ENCODE results near the gene ABHD15. TPM values are rescaled to one million over a fixed set of nuclear protein-coding genes. Genes with fewer than 3 reads are reported as not detected.
"Not testable (repeated sequence)": the region's sequence is repeated elsewhere in the genome, so short reads cannot be mapped to it uniquely, and the experiment has no call there.

The ABHD15 gene
- total RNA-seq, 1 donor from 2014 or later = 8.5 TPM

GRCh38 chr17:29571486-29571882 is 4.6 kb upstream of the ABHD15 start:
- DNase-seq (ENCODE audit: low read depth) = no peak

DNA sequence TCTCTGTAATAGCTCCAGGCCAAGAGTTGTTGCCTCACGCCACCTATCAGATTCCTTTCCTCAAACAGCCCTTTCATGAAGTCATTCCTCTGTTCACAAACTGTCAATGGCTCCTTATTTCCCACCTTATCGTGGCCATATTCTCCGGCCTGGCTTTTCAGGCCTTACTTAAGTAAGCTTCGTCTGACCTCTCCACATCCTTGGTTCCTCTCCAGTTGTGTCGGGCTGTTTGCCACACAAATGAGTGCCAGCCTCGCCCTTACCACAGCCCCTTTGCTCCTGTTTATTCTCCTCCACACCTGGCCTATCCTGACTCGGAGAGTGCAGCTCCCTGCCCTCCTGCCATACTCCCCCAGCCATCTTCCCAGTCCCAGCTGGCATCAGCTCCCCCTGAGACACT is 3.7 kb upstream of the ABHD15 start:
- DNase-seq (ENCODE audit: low read depth) = no peak

GRCh38 chr17:29569245-29569950 is 2.6 kb upstream of the ABHD15 start:
- peak; percentile 46 for DNase-seq (ENCODE audit: low read depth)

- peak; percentile 87 for DNase-seq (ENCODE audit: low read depth)
These were observed 1.8 kb upstream of the ABHD15 start, which contains the start of gene TP53I13 for GRCh38 chr17:29568331-29569244. Gene TP53I13 (plus strand): TSS chr17:29568701. CDS start chr17:29568759, 58 bp downstream.

DNA sequence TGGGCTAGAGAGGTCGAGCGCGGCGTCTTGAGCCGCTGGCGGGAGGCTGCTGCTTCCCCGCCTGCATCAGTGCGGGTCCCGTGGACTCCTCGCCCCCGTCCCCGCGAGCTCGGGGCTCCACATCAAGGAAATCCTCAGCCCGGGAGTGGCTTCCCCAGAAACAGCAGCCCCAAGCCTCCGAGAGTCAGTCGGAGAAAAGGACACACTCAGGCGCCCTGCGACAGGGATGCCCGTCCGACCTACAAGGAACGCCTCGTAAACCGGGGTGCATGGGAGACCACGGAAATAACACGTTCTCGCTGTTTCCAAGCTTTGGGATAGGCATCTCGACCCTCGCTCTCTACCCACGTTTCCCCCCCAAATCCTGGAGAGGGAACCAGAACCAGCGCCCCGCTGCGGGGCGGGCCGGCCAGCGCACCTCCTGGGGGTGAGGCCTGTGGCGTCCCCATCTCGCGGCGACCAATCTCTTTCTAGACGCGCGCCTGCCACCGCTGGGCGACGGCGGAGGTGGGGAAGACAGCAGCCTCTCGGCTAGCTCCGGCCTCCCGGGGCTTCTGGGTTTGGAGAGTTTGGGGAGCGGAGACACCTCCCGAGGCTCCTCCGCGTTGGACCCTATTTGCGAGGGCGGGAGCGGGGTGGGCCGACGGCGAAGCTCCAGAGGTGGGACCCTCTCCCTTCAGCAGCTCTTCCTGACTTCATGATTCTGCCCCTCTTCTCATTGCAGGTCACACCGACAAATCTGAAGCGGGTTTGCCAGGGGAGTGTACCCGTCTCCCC is 905 bp upstream of the ABHD15 start:
- DNase-seq (ENCODE audit: low read depth) = peak; percentile 72

DNA sequence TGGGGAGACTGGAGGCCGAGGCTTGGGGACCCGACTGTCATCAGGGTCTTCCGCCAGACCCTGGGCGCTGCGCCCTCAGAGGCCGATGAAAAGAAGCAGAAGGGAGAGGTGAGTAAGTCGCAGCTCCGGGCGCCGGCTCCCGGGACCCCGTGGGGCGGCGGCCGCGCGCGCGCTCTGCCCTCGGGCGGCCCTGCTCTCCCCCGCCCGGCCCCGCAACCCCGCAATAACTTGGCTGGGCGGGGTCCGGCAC is 392 bp upstream of the ABHD15 start:
- no peak for DNase-seq (ENCODE audit: low read depth)

- DNase-seq (ENCODE audit: low read depth) = no peak
These were observed 979 bp downstream of the ABHD15 start for GRCh38 chr17:29565643-29566472.

DNA sequence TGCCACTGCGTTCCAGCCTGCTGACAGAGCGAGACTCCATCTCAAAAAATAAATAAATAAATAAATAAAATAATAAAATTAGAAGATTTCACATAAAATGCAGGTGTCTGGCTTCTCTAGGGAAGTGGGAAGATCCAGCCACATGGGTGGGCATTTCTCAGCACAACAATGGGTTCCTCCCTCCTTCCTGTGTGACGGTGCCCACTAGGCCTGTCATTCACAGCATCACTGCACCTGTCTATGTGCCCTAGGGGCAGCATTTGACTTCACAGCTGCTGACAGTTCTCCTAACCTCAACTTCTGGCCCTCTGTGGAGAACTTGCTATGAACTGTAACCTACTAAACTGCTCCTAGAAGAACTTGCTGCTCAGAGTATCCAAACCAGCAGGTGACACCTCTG is 3.0 kb downstream of the ABHD15 start:
- DNase-seq (ENCODE audit: low read depth) = peak; percentile 78

GRCh38 chr17:29562615-29563014 is 4.2 kb downstream of the ABHD15 start:
- DNase-seq (ENCODE audit: low read depth) = no peak

GRCh38 chr17:29561554-29562517 is 5.0 kb downstream of the ABHD15 start:
- no peak for DNase-seq (ENCODE audit: low read depth)

DNA sequence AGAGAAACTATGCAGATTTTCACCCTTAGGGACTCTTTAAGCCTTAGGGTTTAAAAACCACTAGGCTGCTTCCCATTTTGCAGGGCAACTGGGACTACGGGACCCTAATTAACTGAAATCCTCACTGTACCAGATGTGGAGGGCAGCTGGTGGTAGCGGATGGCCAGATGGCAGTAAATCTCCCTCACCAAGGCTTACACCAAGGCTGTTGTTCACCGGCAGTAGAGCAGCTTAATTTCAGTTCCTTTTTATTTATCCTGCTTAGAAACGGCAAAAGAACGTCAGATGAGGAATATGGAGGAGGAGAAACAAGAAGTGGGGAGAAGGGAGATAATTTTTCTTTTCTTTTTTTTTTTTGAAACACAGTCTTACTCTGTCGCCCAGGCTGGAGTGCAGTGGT is 6.5 kb downstream of the ABHD15 start:
- DNase-seq (ENCODE audit: low read depth) = no peak

DNA sequence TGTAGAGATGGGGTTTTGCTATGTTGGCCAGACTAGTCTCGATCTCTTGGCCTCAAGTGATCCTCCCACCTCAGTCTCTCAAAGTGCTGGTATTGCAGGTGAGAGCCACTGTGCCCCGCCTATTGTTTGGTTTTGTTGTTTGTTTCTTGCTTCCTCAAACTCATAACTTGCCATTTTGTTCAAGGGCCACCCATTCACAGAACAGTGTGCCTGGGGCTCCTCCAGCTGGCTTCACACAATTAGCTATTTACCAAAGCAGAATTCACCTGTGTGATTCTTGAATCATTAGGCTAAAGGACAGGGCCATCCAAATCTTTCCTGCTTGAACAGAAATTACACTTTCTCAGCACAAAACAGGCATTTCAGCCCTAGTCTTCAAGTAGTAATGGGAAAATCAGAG is 7.2 kb downstream of the ABHD15 start:
- no peak for DNase-seq (ENCODE audit: low read depth)

GRCh38 chr17:29558139-29558538 is 8.7 kb downstream of the ABHD15 start:
- DNase-seq (ENCODE audit: low read depth) = not testable (repeated sequence)

- no peak for DNase-seq (ENCODE audit: low read depth)
These were observed 9.1 kb downstream of the ABHD15 start for GRCh38 chr17:29557739-29558116.

- DNase-seq (ENCODE audit: low read depth) = no peak
These were observed 9.6 kb downstream of the ABHD15 start for GRCh38 chr17:29557085-29557738.

GRCh38 chr17:29555840-29556239 is 11.0 kb downstream of the ABHD15 start:
- no peak for DNase-seq (ENCODE audit: low read depth)

- DNase-seq (ENCODE audit: low read depth) = peak; percentile 18
These were observed 17.5 kb downstream of the ABHD15 start for GRCh38 chr17:29549177-29549923.

DNA sequence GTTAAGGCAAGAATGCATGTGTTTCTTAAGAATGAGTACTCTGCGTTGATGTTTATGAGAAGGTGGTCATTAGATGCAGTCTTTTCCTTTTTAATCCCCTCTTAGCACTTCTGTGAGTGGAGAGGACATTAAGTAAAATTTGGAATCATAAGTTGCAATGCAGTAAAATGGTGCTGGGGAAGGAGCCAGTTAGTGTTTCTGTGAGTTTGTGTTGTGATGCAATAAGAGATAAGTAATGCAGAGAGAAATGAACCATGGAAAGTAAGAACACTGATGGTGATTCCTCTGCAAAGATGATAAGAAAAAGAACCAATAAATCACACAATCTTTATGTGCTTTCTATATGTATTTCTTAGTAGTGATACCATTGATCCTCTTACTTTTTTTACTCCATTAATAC is 20.0 kb downstream of the ABHD15 start:
- no peak for DNase-seq (ENCODE audit: low read depth)

GRCh38 chr17:29546085-29546484 is 20.8 kb downstream of the ABHD15 start:
- no peak for DNase-seq (ENCODE audit: low read depth)

All from myocyte (in vitro differentiated cells).